NOMO-1 treated with DMSO at 0.1 percent for 48 hours (cell line): ENCODE data around the gene RANBP9.
A peak's percentile ranks its signal among the peaks of the same experiment; 100 is the strongest.

Experiments used
- DNase-seq: peaks from one replicate; lab custom pipeline; 2025; ENCODE audit not compliant: unreplicated experiment; lab: John Stamatoyannopoulos, UW

Gene RANBP9

DNA sequence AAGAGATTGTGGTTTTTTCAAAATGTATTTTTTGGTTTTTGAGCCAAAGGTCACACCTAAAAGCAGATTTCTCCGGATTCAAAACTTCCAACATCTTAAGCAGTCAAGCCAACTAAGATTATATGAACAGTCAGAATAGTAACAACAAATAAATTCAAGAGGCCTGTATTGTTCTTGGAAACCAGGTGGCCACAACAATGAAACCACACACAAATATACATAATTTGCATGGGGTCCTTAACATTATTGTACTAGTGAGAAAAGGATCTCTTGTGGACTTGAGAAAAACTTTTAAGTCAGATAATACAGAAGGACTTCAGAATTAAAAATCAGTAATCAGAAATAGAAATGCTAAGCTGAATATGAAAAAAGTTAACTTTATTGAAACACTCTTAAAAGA lies 55.9 kb downstream of the RANBP9 start:
- DNase-seq: no peak

DNA sequence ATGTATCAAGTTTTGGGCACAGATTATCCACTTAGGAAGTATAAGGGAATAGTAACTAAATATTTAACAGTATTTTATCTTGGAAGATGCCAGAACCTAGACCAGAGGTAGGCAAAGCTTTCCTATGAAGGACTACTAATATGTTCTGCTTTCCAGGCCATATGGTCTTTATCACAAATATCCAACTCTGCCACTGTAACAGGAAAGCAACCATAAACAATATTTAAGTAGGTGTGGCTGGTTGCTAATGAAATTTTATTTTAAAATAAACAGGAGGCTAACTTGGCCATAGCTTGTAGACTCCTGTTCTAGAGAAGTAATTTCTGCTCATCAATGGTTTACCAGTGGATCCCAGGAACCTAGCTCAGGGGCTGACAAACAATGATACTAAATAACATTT lies 57.1 kb downstream of the RANBP9 start:
- no peak for DNase-seq

DNA sequence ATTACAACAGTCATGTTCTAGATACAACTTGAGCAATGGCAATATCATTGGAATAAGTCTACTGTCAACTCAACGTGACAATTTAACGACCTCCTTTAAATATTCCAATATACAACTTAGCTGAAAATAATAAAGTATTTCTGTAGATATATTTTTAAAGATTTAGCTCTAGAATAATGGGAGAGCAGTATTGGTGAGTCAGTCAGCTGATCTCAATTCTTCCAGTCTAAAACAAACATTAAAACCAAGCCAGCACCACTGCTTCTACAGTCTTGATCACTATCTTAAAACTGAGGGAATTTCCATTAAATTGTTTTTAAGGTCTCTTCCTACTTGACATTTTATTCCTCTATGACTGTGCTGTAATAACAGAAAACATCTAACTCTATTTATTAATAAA lies 58.3 kb downstream of the RANBP9 start:
- DNase-seq: no peak

DNA sequence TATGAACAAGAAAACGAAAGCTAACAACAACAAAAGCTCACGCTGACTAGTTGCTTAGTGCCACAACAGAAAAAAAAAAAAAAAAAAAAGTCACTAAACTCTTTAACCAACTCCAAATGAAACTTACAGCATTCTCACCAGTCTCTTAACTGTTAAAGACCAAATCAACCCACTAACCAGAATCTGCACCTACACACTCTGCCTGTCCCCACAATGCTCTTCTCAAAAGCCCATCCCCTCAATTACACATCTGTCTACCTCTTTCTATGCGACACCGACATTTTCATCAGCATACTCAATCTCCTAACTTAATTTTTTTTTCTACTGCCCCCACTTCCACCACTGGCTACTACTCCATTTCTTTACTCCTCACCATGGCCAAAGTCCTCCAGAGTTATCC lies 62.2 kb downstream of the RANBP9 start:
- DNase-seq: no peak

DNA sequence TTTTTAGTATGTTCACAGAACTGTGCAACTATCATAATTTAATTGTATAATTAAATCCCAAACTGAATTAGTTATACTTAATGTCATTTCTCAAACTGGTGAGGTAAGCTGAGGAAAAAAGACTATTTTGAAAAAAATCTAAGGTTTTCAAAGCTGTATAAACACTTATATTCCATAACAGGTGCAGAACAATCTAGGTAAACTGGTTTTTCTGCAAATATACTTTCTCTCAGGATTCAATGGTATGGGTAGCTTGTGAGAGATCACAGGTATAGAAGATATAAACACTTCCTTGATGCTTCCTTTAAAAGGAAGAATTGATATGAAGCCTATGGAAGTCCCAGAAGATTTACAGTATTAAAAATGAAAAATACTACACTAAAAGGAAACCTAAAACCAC lies 62.8 kb downstream of the RANBP9 start:
- no peak for DNase-seq

DNA sequence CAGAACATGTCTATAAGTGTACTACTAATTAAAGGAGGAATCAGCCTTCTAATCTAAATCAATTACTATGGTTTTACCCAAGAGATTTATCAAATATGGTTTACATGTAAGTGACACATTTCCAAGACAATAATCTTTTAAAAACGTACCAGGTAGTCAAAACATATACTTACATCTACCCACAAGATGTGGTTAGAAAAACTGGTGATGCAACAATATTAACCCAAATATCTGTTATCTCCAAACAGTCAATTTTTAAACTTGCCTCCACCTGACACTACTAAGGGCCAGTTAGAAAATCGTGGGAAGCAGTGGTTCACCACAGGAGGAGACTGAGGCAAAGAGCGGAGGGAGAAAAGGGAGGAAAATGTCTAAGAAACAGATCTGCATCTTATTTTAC lies 68.5 kb downstream of the RANBP9 start:
- DNase-seq: no peak

DNA sequence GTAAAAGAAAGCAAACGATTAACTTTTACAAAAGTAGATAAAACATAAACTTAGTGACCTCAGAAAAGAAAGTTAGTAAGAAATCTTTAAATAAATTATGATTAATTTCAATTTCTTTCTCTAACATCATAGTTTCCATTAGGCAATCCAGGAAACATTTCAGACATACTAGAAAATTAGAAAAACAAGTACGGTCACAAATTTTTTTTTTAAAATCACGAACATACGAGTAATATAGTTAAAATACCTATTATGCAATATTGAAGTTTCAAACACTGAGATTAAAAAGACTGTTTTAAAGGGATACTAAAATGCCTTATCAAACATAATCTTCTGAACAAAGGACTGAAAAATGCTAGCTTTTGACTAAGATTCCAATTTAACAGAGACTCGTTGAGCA lies 70.3 kb downstream of the RANBP9 start:
- DNase-seq: no peak

DNA sequence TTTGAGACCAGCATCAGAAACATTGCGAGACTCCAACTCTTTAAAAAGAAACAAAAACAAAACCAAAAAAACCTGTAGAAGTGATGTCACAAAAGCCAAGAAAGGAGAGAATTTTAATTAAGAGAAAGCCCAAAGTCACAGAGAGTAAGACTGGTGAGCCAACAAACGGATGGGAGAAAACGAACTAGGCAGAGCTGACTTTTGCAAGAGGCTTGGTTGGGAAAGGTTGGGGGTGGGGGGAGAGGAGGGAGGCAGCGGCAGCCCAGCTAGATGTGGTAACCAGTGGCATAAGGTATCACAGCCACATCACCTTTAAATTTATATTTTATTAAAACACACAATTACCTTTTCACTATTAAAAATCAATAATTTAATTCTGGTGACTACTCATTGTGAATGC lies 73.0 kb downstream of the RANBP9 start:
- DNase-seq: peak; percentile 69

DNA sequence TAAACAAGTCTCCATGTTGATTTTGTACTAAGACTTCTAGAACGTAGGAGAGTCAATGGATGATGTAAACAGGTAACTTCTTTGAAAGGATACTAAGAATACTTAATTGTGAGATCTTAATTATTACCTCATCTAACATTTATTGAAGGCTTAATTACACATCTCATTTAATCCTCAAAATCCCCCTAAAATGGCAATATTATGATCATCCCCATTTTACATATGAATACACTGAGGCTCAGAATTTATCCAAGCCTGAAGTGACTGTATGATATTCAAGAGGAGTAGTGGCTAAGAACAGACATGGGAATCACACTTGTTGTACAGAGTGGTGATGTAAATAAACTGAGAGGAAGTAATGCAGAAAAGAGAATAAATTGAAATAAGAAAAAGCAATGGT lies 73.6 kb downstream of the RANBP9 start:
- no peak for DNase-seq

DNA sequence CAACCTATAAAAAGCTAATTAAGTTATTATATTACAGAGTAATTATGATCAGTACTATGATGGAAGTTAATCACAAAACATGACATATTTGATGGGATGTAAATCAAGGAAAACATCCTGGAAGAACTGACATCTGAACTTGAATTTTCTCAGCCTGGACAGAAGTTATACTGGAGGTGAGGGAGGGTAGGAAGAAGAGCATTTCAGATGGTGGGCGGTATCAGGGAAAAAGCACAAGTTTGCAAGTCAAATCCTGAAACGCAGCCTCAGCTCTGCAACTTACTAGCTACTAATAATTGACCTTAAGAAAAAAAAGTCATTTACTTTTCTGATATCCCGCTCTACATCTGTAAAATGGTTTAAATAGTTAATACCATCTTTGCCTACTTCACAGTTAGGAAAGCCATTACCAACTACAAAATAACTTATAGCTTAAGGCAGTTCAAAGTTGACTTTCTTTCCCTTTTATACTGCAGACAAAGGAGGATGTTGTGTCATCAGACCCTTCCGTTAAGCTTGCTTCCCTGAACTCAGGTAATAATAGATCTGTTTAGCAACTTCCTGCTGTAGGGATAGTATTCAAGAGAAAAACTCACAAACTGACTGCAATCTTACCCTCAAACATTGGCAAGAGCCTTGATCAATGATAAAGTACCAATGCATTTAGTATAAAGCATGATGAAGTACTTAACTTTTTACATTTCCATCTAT lies 75.5 kb downstream of the RANBP9 start:
- DNase-seq: peak; percentile 73

DNA sequence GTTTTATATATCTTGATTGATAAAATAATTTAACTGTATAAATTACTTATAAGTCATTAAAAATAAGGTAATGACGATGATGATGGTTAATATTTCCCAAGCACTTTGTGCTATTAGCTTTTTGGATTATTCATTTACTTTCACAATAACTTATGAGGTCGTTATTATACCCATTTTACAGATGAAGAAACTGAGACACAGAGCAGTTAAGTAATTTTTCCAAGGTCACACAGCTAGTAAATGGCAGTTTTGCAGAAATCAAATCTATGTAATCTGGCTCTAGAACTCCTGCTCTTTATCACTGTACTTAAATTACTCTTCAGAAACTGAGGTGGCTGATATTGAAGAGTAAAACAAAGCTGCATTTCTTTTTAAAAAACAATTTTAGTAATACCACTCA lies 78.3 kb downstream of the RANBP9 start:
- no peak for DNase-seq

DNA sequence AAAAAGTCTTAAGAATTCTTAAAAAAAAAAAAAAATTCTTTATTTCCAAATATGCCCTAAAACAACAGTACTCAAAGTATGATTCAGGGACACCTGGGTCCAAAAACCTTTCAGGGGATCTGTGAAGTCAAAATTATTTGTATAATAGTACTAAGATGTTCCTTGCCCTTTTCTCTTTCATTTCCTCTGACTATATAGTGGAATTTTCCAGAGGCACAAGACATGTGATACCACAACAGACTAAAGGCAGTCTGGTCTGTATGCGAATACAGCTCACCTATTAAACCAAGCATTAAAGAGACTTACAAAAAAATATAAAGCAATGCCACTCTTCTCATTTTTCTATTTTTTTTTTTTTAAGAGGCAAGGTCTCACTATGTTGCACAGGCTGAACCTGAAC lies 81.1 kb downstream of the RANBP9 start:
- no peak for DNase-seq

DNA sequence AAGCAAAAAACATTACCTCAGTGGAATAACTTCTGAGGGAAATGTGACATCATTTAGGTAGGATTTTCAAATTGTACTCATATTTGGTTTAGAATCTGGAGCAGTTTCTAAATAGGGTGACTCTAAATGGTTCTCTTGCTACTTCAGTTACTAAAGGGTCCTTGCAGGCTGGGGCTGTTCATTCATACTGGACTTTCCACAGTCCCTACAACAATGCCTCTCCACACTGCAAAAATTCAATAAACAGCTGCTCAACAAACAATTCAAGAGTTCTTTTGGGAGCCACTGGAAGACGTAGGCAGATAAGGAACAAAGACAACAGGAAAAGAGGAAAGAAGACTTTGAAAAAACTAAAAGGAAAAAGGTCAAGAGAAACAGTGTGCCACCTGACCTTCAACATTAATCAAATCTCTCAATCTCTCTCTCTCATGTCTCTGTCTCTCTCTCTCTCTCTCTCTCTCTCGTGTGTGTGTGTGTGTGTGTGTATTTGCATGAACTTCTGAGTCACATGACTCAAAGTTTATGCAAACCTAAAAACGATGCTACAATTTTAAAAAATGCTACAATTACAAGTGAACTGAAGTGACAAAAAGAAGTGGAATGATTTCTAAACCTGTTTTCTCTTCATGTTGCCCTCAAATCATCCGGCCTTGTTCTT lies 82.0 kb downstream of the RANBP9 start:
- no peak for DNase-seq

DNA sequence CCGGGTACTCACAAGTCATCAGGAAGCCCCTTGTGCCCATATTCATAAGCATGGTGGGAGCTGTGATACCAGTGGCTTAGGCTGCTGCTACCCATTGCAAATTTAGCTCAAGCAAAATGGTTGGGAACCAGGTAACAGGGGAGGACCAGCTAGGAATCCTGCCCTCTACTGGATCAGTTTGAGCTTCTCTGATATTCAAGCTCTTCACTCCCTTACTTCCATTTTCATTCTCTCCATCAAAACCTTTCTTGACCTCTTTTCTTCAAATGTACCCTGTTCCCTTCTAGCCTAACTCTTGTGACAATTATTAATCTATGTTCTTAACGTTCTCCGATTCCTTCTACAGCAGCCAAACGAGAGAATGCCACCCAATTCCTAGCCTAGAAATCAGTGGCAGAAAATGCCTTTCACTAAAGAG lies 86.8 kb downstream of the RANBP9 start:
- DNase-seq: peak; percentile 38

DNA sequence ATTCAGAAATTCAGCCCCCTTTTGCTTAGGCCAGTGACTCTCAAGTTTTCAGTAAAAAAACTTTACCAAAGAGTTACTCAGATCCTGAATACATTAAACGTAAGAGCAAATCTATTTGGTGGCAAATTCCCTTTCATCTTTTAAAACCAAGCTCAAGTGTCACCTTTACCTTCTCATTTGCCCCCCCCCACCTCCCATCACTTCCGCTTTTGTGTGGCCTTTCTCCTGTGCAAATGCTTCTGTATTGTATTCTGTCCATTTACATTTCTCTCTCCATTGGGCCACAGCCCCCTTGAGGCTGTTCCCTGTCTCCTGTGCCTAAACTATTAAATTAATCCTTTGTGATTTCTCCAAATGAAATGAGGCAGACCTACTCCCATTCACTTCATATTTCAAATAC lies 94.6 kb downstream of the RANBP9 start:
- no peak for DNase-seq

DNA sequence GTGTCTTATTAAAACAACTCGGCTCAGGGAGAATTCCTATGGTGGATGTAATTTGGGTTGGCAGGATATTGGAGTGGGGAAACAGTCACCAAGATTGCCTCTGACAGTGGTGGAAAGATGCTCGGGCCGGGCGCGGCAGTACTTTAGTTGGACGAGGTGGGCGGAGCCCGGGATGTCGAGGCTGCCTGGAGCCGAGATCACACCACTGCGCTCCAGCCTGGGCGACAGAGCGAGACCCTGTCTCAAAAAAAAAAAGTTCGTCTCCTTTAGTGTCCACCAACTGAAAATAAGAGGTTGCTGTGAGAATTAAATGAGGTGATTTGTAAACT lies 95.9 kb downstream of the RANBP9 start:
- no peak for DNase-seq

DNA sequence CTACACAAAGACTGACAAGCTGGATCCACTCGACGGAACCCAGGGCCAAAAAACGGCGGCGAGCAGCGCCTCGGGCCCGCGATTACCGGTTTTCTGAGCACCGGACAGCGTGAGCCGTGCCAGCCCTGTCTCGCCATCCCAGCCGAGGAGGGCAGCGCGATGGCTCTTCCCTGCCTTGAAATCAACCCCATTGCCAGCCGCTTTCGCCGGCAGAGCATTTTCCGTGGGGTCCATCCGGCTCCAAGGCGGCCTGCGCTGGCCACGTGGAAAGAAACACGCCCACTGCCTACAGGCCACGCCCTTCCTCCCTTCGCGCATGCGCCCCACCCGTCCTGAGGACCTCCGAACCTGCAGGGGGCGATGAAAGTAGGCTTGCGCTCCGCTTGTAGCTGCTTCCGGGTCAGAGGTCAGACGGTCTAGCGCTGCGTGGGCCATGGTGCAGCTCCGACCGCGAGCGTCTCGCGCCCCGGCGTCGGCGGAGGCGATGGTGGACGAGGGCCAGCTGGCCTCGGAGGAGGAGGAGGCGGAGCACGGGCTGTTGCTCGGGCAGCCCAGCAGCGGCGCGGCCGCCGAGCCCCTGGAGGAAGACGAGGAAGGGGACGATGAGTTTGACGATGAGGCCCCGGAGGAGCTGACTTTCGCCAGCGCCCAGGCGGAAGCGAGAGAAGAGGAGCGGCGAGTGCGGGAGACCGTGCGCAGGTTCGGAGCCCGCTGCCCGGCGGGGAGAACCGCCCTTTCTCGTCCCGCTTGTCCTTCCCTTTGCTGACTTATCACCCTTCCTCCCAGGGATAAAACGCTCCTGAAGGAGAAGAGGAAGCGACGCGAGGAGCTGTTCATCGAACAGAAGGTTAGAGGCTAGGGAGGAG lies 96.5 kb downstream of the RANBP9 start, which contains the start of gene NOL7:
NOL7 (plus strand) TSS at position 410 of the 866 bp plus-strand sequence; CDS start at position 434, 24 bp downstream.
- DNase-seq: peak; percentile 94

DNA sequence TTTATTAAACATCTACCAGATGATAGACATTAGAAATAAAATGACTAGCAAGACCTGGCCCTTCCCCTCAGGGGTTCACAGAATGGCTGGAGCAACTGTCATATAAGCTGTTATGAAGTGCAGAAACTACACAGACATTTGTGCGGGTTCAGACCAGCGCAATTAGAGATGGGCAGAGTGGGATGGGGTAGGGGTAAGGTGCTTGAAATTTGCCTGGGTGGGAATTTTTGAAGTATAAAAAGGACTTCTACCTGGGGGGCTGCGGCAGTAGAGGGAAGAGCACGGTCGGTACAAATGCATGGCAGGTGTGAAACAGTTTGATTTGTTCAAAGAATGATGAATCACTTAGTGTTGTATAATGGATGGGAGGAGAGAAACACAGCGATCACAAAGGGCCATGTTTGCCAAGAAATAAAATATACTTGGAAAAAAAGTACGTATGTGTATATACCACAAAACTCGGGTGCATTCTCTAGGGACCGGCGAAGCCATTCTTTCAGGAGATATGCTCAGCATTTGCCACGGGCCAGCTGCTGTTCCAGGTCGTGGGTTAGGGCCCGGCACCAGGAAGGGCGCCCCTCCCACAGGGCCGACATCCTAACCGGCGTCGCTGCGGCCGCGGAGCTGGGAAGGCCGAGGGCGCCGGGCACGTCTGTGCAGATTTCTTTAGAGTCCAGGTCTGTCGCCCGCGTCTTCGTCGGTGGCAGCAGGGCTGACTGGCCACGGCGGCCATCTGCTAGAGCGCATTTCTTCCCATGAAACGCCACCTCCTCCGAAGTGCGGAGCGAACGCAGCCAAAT lies 97.3 kb downstream of the RANBP9 start:
- peak; percentile 40 for DNase-seq

DNA sequence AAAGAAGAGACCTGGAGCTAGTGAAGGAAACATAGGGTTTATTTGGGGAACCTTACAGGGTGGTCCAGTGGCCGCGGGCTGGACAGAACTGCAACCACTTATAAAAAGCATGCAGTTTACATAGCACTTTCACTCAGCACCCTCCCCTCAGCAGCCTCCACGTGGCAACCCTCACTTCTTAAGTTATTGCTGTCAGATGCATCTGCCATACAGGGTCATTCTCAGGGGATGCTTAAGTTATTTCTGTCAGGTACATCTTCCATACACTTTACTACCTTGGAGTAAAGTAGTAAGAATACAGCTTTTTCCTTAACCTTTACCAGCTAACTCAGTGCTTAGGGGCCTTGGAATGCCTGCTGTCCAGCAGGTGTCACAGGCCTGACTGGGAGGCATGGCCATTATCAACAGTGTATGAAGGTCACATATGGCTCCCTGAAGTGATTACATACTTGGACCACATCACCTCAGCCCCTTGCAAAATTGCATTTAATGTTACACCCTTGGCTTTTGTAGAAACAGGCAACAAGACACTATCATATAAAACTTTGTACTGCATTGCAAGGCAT lies 98.5 kb downstream of the RANBP9 start:
- no peak for DNase-seq

DNA sequence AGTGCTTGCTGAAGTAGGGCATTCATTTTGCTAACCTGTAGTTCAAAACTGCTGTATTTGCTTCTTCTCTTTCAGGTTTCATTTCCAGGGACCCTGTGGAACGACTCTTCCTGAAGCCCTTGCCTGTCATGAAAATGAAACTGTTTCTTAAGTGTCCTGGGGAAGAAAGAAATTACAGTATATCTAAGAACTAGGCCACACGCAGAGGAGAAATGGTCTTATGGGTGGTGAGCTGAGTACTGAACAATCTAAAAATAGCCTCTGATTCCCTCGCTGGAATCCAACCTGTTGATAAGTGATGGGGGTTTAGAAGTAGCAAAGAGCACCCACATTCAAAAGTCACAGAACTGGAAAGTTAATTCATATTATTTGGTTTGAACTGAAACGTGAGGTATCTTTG lies 99.9 kb downstream of the RANBP9 start:
- peak; percentile 31 for DNase-seq

DNA sequence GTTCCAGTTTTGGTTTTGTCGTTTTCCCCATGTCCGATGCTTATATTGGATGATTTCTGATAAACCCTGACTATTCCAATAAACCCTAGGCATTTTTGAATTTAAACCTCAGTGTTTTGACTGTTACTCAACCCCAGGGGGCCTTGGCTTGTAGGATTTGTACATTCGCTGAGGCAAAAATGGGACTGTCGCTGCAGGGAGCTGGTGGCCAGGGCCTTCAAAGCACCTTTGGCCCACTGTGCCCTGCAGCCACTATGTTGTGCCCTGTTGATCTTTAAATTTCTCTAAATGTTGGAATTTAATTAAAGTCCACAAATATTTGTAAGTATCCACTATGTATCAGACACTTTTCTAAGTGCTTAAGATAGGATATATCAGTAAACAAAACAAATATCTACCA lies 106.0 kb downstream of the RANBP9 start:
- no peak for DNase-seq
